Measurements from ENCODE around the gene GOLT1A.
A peak's percentile ranks its signal among the peaks of the same experiment; 100 is the strongest.

Gene GOLT1A

GRCh38 chr1:204216880-204217647 lies 3.3 kb upstream of the GOLT1A start:
- no peak for DNase-seq

- DNase-seq: no peak
Measured at GRCh38 chr1:204216236-204216635, 2.4 kb upstream of the GOLT1A start.

- no peak for DNase-seq
Measured at GRCh38 chr1:204212715-204213114, 1.1 kb downstream of the GOLT1A start.

- DNase-seq: no peak
Measured at GRCh38 chr1:204211046-204211445, 2.7 kb downstream of the GOLT1A start.

- peak; percentile 9 for DNase-seq
Measured at GRCh38 chr1:204207136-204207616, 6.6 kb downstream of the GOLT1A start.

- no peak for DNase-seq
Measured at GRCh38 chr1:204206121-204206520, 7.7 kb downstream of the GOLT1A start.

- DNase-seq: no peak
Measured at GRCh38 chr1:204205486-204205885, 8.3 kb downstream of the GOLT1A start.

- no peak for DNase-seq
Measured at GRCh38 chr1:204204944-204205343, 8.8 kb downstream of the GOLT1A start.

- DNase-seq: no peak
Measured at GRCh38 chr1:204203206-204203767, 10.5 kb downstream of the GOLT1A start.

- DNase-seq: no peak
Measured at GRCh38 chr1:204202481-204202880, 11.3 kb downstream of the GOLT1A start.

- DNase-seq: no peak
Measured at GRCh38 chr1:204201348-204202040, 12.3 kb downstream of the GOLT1A start.

- DNase-seq: no peak
Measured at GRCh38 chr1:204199579-204199978, 14.2 kb downstream of the GOLT1A start.

- peak; percentile 61 for DNase-seq
Measured at GRCh38 chr1:204198348-204199340, 15.1 kb downstream of the GOLT1A start.

GRCh38 chr1:204197068-204197467 lies 16.7 kb downstream of the GOLT1A start:
- DNase-seq: no peak

- no peak for DNase-seq
Measured at GRCh38 chr1:204196068-204196795, 17.6 kb downstream of the GOLT1A start, which contains the start of gene KISS1. Gene KISS1 (minus strand): TSS chr1:204196491. CDS start chr1:204192876, 3,615 bp downstream.

GRCh38 chr1:204194771-204195170 lies 19.0 kb downstream of the GOLT1A start:
- DNase-seq: no peak

GRCh38 chr1:204194080-204194479 lies 19.7 kb downstream of the GOLT1A start:
- no peak for DNase-seq

- DNase-seq: no peak
Measured at GRCh38 chr1:204192589-204193352, 21.0 kb downstream of the GOLT1A start.

GRCh38 chr1:204192046-204192445 lies 21.7 kb downstream of the GOLT1A start:
- DNase-seq: no peak

- DNase-seq: no peak
Measured at GRCh38 chr1:204191456-204191855, 22.3 kb downstream of the GOLT1A start.
